HEK293 (cell line): ENCODE measurements around the gene JUP.

Experiments used
- CTCF ChIA-PET: fragments of 350-600 bp; formaldehyde crosslinking; extraction: SDS; loops from one replicate; lab custom pipeline; 2021; ENCODE audit warnings: antibody characterized with exemption; lab: Yijun Ruan, JAX
- POLR2A ChIA-PET: fragments of 300-600 bp; formaldehyde crosslinking; extraction: SDS; loops from one replicate; lab custom pipeline; 2020; ENCODE audit warnings: antibody characterized with exemption, inconsistent platforms; lab: Yijun Ruan, JAX
- H3K27ac ChIP-seq: fragments of 200-500 bp; sonication (Bioruptor generic); 2 replicates; pipeline ENCODE4 v1.5.1; 2014; ENCODE audit warnings: low read depth, low read length, control low read depth, inconsistent platforms; ENCODE audit errors: extremely low read depth
- H3K36me3 ChIP-seq, 2 experiments: fragments of 200-500 bp in 1 of 2; sonication (Bioruptor generic) in 1 of 2; 1 replicate in 1 of 2; 2 replicates in 1 of 2; pipeline ENCODE4 v1.5.1; 2014 to 2017; ENCODE audit warnings: inconsistent platforms in 2 of 2, low read length in 2 of 2; ENCODE audit not compliant: control insufficient read depth in 2 of 2, insufficient read depth in 1 of 2
- H3K4me1 ChIP-seq: fragments of 200-500 bp; sonication (Bioruptor generic); 2 replicates; pipeline ENCODE4 v1.5.1; 2014; ENCODE audit warnings: mild to moderate bottlenecking, low read length, inconsistent platforms; ENCODE audit not compliant: control insufficient read depth, insufficient read depth
- H3K4me3 ChIP-seq: 2 replicates; pipeline ENCODE4 v1.5.1; 2011; ENCODE audit warnings: low read depth, mild to moderate bottlenecking, control low read depth, low read length, moderate library complexity
- H3K9me3 ChIP-seq: fragments of 200-500 bp; sonication (Bioruptor generic); 2 replicates; pipeline ENCODE4 v1.5.1; 2014; ENCODE audit warnings: low read depth, low read length, inconsistent platforms; ENCODE audit not compliant: control insufficient read depth, insufficient read depth
- GLIS1 ChIP-seq: fragments of 450-650 bp; formaldehyde crosslinking; IDR thresholded peaks from 2 replicates; pipeline ENCODE4 v1.5.1; 2016; ENCODE audit warnings: missing biosample characterization, missing genetic modification characterization
- GLIS2 ChIP-seq: fragments of 450-650 bp; formaldehyde crosslinking; IDR thresholded peaks from 2 replicates; pipeline ENCODE4 v1.5.1; 2016; ENCODE audit warnings: missing biosample characterization, missing genetic modification characterization
- HOXD13 ChIP-seq: sonication (generic); formaldehyde crosslinking; IDR thresholded peaks from 2 replicates; pipeline ENCODE4 v1.8.0; 2022; ENCODE audit warnings: missing genetic modification reagents, borderline replicate concordance
- KLF1 ChIP-seq: fragments of 450-650 bp; formaldehyde crosslinking; IDR thresholded peaks from 2 replicates; pipeline ENCODE4 v1.5.1; 2016; ENCODE audit warnings: missing biosample characterization, missing genetic modification characterization
- KLF8 ChIP-seq: fragments of 450-650 bp; formaldehyde crosslinking; IDR thresholded peaks from 2 replicates; pipeline ENCODE4 v1.5.1; 2016; ENCODE audit warnings: missing biosample characterization, missing genetic modification characterization
- OSR2 ChIP-seq: fragments of 450-650 bp; formaldehyde crosslinking; IDR thresholded peaks from 2 replicates; pipeline ENCODE4 v1.5.1; 2016; ENCODE audit warnings: missing biosample characterization, missing genetic modification characterization
- OVOL3 ChIP-seq: fragments of 450-650 bp; formaldehyde crosslinking; IDR thresholded peaks from 2 replicates; pipeline ENCODE4 v1.5.1; 2016; ENCODE audit warnings: missing biosample characterization, missing genetic modification characterization
- PRDM1 ChIP-seq: fragments of 450-650 bp; formaldehyde crosslinking; IDR thresholded peaks from 2 replicates; pipeline ENCODE4; 2016; ENCODE audit warnings: missing biosample characterization, missing genetic modification characterization
- REPIN1 ChIP-seq: fragments of 450-650 bp; formaldehyde crosslinking; IDR thresholded peaks from 2 replicates; pipeline ENCODE4 v1.5.1; 2017; ENCODE audit warnings: missing biosample characterization, missing genetic modification characterization, low read depth
- SCRT2 ChIP-seq: fragments of 450-650 bp; formaldehyde crosslinking; IDR thresholded peaks from 2 replicates; pipeline ENCODE4 v1.5.1; 2016; ENCODE audit warnings: missing biosample characterization, missing genetic modification characterization
- SP7 ChIP-seq: fragments of 450-650 bp; formaldehyde crosslinking; IDR thresholded peaks from 2 replicates; pipeline ENCODE4 v1.5.1; 2016; ENCODE audit warnings: missing biosample characterization, missing genetic modification characterization
- WT1 ChIP-seq: fragments of 450-650 bp; formaldehyde crosslinking; IDR thresholded peaks from 2 replicates; pipeline ENCODE4 v1.5.1; 2016; ENCODE audit warnings: missing biosample characterization, missing genetic modification characterization
- ZBTB21 ChIP-seq: fragments of 450-650 bp; formaldehyde crosslinking; IDR thresholded peaks from 2 replicates; pipeline ENCODE4 v1.5.1; 2017; ENCODE audit warnings: missing biosample characterization, missing genetic modification characterization
- ZBTB49 ChIP-seq: fragments of 450-650 bp; formaldehyde crosslinking; IDR thresholded peaks from 2 replicates; pipeline ENCODE4 v1.5.1; 2016; ENCODE audit warnings: missing biosample characterization, missing genetic modification characterization, low read depth
- ZBTB8A ChIP-seq: fragments of 450-650 bp; formaldehyde crosslinking; IDR thresholded peaks from 2 replicates; pipeline ENCODE4 v1.5.1; 2016; ENCODE audit warnings: missing biosample characterization, missing genetic modification characterization
- ZEB2 ChIP-seq: fragments of 450-650 bp; formaldehyde crosslinking; IDR thresholded peaks from 2 replicates; pipeline ENCODE4 v1.5.1; 2016; ENCODE audit warnings: missing biosample characterization, missing genetic modification characterization
- ZFP69B ChIP-seq: fragments of 450-650 bp; formaldehyde crosslinking; IDR thresholded peaks from 2 replicates; pipeline ENCODE4 v1.5.1; 2016; ENCODE audit warnings: missing biosample characterization, missing genetic modification characterization
- ZNF146 ChIP-seq: fragments of 450-650 bp; formaldehyde crosslinking; IDR thresholded peaks from 2 replicates; pipeline ENCODE4 v1.5.1; 2016; ENCODE audit warnings: missing biosample characterization, missing genetic modification characterization
- ZNF214 ChIP-seq: fragments of 450-650 bp; formaldehyde crosslinking; IDR thresholded peaks from 2 replicates; pipeline ENCODE4 v1.5.1; 2017; ENCODE audit warnings: missing biosample characterization, mild to moderate bottlenecking, missing genetic modification characterization, borderline replicate concordance
- ZNF311 ChIP-seq: fragments of 450-650 bp; formaldehyde crosslinking; IDR thresholded peaks from 2 replicates; pipeline ENCODE4 v1.5.1; 2017; ENCODE audit warnings: missing biosample characterization, missing genetic modification characterization, borderline replicate concordance
- ZNF324 ChIP-seq: fragments of 450-650 bp; formaldehyde crosslinking; IDR thresholded peaks from 2 replicates; pipeline ENCODE4 v1.5.1; 2016; ENCODE audit warnings: missing biosample characterization, missing genetic modification characterization
- ZNF335 ChIP-seq: fragments of 450-650 bp; formaldehyde crosslinking; conservative IDR thresholded peaks from 2 replicates; pipeline ENCODE4 v1.5.1; 2016; ENCODE audit warnings: missing biosample characterization, missing genetic modification characterization
- ZNF341 ChIP-seq: fragments of 450-650 bp; formaldehyde crosslinking; IDR thresholded peaks from 2 replicates; pipeline ENCODE4; 2016; ENCODE audit warnings: low read depth, missing biosample characterization, missing genetic modification characterization
- ZNF37A ChIP-seq: fragments of 450-650 bp; IDR thresholded peaks from 2 replicates; pipeline ENCODE4 v1.5.1; 2018; ENCODE audit warnings: missing biosample characterization, missing genetic modification characterization
- ZNF423 ChIP-seq: fragments of 450-650 bp; formaldehyde crosslinking; IDR thresholded peaks from 2 replicates; pipeline ENCODE4 v1.5.1; 2016; ENCODE audit warnings: missing biosample characterization, missing genetic modification characterization
- ZNF501 ChIP-seq: fragments of 450-650 bp; formaldehyde crosslinking; IDR thresholded peaks from 2 replicates; pipeline ENCODE4 v1.5.1; 2016; ENCODE audit warnings: missing biosample characterization, missing genetic modification characterization
- ZNF621 ChIP-seq: fragments of 450-650 bp; formaldehyde crosslinking; IDR thresholded peaks from 2 replicates; pipeline ENCODE4 v1.5.1; 2017; ENCODE audit warnings: missing biosample characterization, missing genetic modification characterization
- ZNF629 ChIP-seq: fragments of 450-650 bp; formaldehyde crosslinking; IDR thresholded peaks from 2 replicates; pipeline ENCODE4 v1.5.1; 2017; ENCODE audit warnings: missing biosample characterization, missing genetic modification characterization
- ZNF701 ChIP-seq: fragments of 450-650 bp; formaldehyde crosslinking; IDR thresholded peaks from 2 replicates; pipeline ENCODE4 v1.5.1; 2016; ENCODE audit warnings: missing biosample characterization, missing genetic modification characterization
- TF ChIP-seq, protein P1 (sequence below): fragments of 450-650 bp; formaldehyde crosslinking; IDR thresholded peaks from 2 replicates; pipeline ENCODE4 v1.5.1; 2016; ENCODE audit warnings: missing biosample characterization, missing genetic modification characterization
- TF ChIP-seq, protein P2 (sequence below): fragments of 450-650 bp; formaldehyde crosslinking; IDR thresholded peaks from 2 replicates; pipeline ENCODE4 v1.5.1; 2017; ENCODE audit warnings: missing biosample characterization, missing genetic modification characterization

The JUP gene

DNA sequence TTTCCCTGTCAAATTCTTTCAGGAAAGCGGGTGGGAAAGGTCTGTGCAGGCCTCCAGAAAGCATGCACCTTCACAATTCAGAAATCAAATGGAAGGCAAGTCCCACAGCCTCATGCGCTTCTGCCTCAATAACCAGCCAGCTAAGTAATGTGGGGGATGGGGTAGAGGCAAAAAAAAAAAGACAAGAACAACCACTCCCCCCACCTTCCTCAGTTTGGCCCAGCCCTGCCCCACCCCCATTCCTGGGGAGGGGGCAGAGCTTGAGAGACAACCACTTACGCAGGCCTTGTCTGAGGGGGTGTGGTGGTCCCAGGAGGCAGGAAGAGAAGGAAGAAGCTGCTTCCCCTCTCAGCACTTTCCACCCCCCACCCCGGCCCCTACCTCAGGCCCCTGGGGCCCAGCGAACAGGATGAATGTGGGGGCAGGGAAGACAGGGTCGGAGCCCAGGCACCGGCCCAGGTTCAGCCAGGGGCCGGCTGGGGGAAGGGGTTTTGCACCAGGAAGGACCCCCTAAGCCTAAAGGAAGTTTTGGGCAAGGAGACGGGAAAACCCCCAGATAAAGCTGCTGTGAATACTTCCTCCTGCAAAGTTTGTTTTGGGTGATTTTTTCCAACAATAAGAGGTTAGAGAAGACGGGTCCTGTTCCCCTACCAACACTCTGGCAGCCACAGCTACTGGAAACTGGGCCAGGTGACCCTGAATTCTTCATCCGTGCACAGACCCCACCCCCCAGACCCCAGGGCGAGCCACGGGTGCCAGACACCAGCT, 1.2 kb downstream of the JUP start (continued):
- TF ChIP-seq ZNF621 (tag by site-specific recombination): no peak
- TF ChIP-seq OVOL3 (tag by site-specific recombination): no peak
- TF ChIP-seq HOXD13 (CRISPR knock-in tag): no peak
- TF ChIP-seq, protein P1, sequence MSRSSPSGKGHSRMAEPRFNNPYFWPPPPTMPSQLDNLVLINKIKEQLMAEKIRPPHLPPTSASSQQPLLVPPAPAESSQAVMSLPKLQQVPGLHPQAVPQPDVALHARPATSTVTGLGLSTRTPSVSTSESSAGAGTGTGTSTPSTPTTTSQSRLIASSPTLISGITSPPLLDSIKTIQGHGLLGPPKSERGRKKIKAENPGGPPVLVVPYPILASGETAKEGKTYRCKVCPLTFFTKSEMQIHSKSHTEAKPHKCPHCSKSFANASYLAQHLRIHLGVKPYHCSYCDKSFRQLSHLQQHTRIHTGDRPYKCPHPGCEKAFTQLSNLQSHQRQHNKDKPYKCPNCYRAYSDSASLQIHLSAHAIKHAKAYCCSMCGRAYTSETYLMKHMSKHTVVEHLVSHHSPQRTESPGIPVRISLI (tag by site-specific recombination): no peak
- peak; percentile 43 for TF ChIP-seq GLIS1 (tag by site-specific recombination)
- no peak for TF ChIP-seq ZNF701
- 0 out of 2 replicates have a peak, but pooled peaks have one; percentile 28 for TF ChIP-seq ZNF324 (tag by site-specific recombination)
- 0 out of 2 replicates have a peak, but pooled peaks have one; percentile 11 for TF ChIP-seq WT1 (tag by site-specific recombination)
- peak; percentile 46 for TF ChIP-seq ZNF629 (tag by site-specific recombination)

- Histone ChIP-seq H3K36me3 (peaks cover 0 to 7% of the 10 kb centered on the region in 2 experiments; a peak in 2 of 3 replicates), H3K9me3 (no peaks in the 10 kb centered on the region), H3K27ac (peak overlapping the region; percentile 53; the same call in 1 of the 2 replicates), H3K4me1 (peaks cover 12% of the 10 kb centered on the region), H3K4me3 (no peak overlapping the region)
- CTCF ChIA-PET: interaction anchor here (0.7 to 4.7 kb wide), 4 partner anchors 14 to 47 kb away, joined by 4 to 108 read pairs (median 16); no protein-coding TSS in a partner anchor
- POLR2A ChIA-PET: interaction anchor here (0.6 to 4.4 kb wide), 7 partner anchors 10 to 1010 kb away, joined by 3 to 105 read pairs (median 36); partner anchors contain the start of gene EIF1
- TF ChIP-seq, protein P2, sequence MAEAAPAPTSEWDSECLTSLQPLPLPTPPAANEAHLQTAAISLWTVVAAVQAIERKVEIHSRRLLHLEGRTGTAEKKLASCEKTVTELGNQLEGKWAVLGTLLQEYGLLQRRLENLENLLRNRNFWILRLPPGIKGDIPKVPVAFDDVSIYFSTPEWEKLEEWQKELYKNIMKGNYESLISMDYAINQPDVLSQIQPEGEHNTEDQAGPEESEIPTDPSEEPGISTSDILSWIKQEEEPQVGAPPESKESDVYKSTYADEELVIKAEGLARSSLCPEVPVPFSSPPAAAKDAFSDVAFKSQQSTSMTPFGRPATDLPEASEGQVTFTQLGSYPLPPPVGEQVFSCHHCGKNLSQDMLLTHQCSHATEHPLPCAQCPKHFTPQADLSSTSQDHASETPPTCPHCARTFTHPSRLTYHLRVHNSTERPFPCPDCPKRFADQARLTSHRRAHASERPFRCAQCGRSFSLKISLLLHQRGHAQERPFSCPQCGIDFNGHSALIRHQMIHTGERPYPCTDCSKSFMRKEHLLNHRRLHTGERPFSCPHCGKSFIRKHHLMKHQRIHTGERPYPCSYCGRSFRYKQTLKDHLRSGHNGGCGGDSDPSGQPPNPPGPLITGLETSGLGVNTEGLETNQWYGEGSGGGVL (tag by site-specific recombination): 0 out of 2 replicates have a peak, but pooled peaks have one; percentile 22
- TF ChIP-seq ZBTB21 (tag by site-specific recombination) (no peak), ZBTB49 (no peak), ZFP69B (tag by site-specific recombination) (peak; percentile 42; the same call in 1 of the 2 replicates), ZEB2 (tag by site-specific recombination) (peak; percentile 46; the same call in 1 of the 2 replicates), ZNF335 (tag by site-specific recombination) (peak; percentile 64), ZNF341 (tag by site-specific recombination) (no peak), ZBTB8A (tag by site-specific recombination) (no peak), ZNF146 (no peak), REPIN1 (tag by site-specific recombination) (no peak), ZNF501 (tag by site-specific recombination) (no peak), ZNF37A (tag by site-specific recombination) (no peak), ZNF214 (tag by site-specific recombination) (no peak), KLF8 (0 out of 2 replicates have a peak, but pooled peaks have one; percentile 17), SP7 (tag by site-specific recombination) (peak; percentile 92), ZNF423 (tag by site-specific recombination) (no peak), GLIS2 (tag by site-specific recombination) (peak; percentile 46), WT1 (tag by site-specific recombination) (peak; percentile 73; the same call in 1 of the 2 replicates), OSR2 (peak; percentile 84), PRDM1 (peak; percentile 21; the same call in 1 of the 2 replicates), ZNF311 (tag by site-specific recombination) (no peak), KLF1 (0 out of 2 replicates have a peak, but pooled peaks have one; percentile 9), SCRT2 (tag by site-specific recombination) (peak; percentile 82)
Measured at GRCh38 chr17:41784207-41784744, 2.2 kb downstream of the JUP start.
